ENCODE measurements around the gene GLDN.

DNA sequence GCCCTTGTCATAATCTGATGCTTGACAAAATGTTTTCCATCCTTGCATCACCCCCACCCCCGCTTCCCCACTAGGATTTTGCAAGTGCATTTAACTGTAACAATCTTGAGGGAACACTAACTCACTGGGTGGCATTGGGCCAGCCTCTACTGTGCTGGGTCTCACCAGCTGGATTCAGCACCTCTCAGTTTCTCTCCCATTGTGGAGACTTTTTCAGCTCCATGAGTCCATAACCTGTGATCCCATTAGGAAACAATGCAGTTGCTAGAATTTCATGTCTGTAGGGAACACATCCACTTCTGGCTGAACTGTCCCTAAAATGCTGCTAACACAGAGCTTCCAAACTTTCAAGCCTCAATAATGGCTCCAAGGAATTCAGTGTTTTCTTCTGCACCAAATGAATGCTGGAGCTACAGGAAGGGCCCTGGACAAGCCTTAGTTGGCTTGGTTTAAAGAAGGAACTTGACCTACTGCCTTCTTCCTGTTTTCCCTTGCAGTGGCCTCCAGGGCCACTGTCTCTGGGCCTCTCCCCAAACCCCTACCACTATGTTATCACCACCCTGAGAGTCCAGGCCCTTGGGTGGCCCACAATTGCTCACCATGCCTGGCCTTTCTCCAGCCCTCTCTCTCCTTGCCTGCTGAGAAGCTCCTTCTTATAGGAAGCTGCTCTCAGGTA, 18.7 kb upstream of the GLDN start:
- TF ChIP-seq, protein P1, sequence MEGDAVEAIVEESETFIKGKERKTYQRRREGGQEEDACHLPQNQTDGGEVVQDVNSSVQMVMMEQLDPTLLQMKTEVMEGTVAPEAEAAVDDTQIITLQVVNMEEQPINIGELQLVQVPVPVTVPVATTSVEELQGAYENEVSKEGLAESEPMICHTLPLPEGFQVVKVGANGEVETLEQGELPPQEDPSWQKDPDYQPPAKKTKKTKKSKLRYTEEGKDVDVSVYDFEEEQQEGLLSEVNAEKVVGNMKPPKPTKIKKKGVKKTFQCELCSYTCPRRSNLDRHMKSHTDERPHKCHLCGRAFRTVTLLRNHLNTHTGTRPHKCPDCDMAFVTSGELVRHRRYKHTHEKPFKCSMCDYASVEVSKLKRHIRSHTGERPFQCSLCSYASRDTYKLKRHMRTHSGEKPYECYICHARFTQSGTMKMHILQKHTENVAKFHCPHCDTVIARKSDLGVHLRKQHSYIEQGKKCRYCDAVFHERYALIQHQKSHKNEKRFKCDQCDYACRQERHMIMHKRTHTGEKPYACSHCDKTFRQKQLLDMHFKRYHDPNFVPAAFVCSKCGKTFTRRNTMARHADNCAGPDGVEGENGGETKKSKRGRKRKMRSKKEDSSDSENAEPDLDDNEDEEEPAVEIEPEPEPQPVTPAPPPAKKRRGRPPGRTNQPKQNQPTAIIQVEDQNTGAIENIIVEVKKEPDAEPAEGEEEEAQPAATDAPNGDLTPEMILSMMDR (conservative IDR thresholded peaks at IDR 0.05): no peak
- no peak for TF ChIP-seq ZFX (IDR thresholded peaks at IDR 0.05)
